ENCODE results near the gene CRISP2.
"Not testable (repeated sequence)": the region's sequence is repeated elsewhere in the genome, so short reads cannot be mapped to it uniquely, and the experiment has no call there.

CRISP2 gene, protein sequence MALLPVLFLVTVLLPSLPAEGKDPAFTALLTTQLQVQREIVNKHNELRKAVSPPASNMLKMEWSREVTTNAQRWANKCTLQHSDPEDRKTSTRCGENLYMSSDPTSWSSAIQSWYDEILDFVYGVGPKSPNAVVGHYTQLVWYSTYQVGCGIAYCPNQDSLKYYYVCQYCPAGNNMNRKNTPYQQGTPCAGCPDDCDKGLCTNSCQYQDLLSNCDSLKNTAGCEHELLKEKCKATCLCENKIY

DNA sequence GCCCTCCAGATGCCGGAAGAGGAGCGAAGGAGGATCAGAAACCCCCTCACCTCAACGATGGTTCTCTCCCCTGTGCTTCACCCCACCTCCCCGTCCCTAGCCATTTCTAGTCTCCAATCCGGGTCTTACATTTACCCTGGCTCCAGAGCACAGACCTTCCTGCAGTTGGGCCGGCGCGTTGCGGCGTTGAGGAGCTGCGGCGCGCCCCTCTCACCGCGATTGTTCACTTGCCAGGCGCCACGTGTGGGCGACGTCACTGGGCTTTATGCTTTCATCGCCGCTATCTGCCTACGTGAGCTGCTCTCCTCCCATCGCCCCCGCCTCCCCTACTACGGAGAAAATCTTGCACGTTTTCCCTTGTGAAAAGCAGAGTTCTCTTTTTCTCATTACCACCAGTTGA is at the start of gene CRISP2:
Gene CRISP2 (minus strand): TSS at position 198 of the 400 bp plus-strand sequence. CDS start 4,347 bp downstream, outside the sequence.
- no peak for DNase-seq (ENCODE audit: extremely low read depth in 1 of 2, low read depth in 1 of 2)

- no peak for DNase-seq (ENCODE audit: extremely low read depth in 1 of 2, low read depth in 1 of 2)
Observed at GRCh38 chr6:49744259-49744658, 30.9 kb upstream of the CRISP2 start, which contains the start of gene CRISP3. CRISP3 (minus strand) TSS chr6:49744388; CDS start chr6:49744367, 21 bp downstream.

DNA sequence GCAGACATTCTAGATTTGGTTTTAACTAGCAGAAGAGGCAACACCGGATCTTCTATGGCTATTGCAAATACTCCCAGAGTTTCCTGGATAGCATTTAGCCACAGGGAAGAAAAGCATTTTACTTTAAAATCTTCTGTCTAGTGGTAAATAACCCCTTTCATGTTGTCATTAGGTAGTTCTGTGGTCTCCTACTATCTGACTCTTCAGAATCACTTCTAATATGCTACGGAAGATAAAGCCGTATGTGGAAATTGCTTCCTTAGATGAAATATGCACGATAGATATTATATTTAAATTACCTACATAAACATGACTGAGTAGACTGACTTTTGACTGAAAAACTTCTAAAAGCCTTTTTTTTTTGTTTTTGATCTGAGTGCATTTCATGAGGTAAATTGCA is 30.1 kb upstream of the CRISP2 start:
- no peak for DNase-seq (ENCODE audit: extremely low read depth in 1 of 2, low read depth in 1 of 2)

- no peak for DNase-seq (ENCODE audit: extremely low read depth in 1 of 2, low read depth in 1 of 2)
Observed at GRCh38 chr6:49739423-49739822, 26.1 kb upstream of the CRISP2 start.

- DNase-seq (ENCODE audit: extremely low read depth in 1 of 2, low read depth in 1 of 2) = no peak
Observed at GRCh38 chr6:49736017-49736508, 22.7 kb upstream of the CRISP2 start.

- no peak for DNase-seq (ENCODE audit: extremely low read depth in 1 of 2, low read depth in 1 of 2)
Observed at GRCh38 chr6:49733680-49734079, 20.3 kb upstream of the CRISP2 start.

DNA sequence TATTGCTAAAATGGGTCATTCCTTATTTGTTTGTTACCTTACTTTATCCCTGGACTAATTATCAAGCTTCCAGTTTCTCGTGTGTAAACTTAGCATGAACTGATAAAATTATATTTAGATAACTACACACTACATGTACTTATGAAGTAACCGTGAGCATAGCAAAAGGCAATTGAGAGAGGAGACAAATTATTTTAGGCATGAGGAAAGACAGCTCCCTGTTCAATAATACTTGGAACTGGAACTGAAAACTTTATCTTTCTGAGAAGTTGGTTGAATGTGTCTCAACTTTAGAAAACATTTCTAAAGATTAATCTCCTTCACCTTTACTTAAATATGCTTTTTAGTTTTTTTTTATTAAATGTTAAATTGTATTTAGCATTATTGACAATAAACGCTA is 19.4 kb upstream of the CRISP2 start:
- no peak for DNase-seq (ENCODE audit: extremely low read depth in 1 of 2, low read depth in 1 of 2)

DNA sequence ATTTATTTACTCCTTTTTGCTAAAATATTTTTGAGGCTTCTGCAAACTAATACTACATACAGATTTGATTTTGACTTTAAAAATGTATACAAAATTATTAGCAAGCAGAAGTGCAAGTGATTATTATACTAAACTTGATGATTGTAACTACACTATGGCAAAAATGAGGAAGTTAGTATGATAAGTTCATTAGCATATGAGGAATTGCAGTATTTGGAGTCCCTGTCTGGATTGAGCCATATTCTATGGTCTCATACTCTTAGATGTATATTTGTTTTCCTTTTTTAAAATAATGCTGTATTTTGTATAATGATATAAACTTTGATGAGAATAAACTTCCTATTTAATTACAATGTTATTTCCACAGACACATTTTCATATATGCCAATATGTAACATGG is 16.9 kb upstream of the CRISP2 start:
- DNase-seq (ENCODE audit: extremely low read depth in 1 of 2, low read depth in 1 of 2) = no peak

DNA sequence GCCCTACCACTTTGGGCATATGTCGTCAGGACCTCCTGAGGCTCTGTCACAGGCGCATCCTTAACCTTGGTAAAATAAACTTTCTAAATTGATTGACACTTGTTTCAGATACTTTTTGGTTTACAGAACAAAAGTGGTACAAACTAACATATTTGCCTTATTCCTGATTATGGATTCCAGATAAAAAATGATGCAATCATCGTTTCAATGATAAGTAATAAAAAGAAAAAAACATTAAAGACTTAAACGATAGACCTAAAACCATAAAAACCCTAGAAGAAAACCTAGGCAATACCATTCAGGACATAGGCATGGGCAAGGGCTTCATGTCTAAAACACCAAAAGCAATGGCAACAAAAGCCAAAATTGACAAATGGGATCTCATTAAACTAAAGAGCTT is 10.6 kb upstream of the CRISP2 start:
- DNase-seq (ENCODE audit: extremely low read depth in 1 of 2, low read depth in 1 of 2) = not testable (repeated sequence)

- DNase-seq (ENCODE audit: extremely low read depth in 1 of 2, low read depth in 1 of 2) = no peak
Observed at GRCh38 chr6:49721297-49721696, 8.0 kb upstream of the CRISP2 start.

- no peak for DNase-seq (ENCODE audit: extremely low read depth in 1 of 2, low read depth in 1 of 2)
Observed at GRCh38 chr6:49720372-49720771, 7.0 kb upstream of the CRISP2 start.

DNA sequence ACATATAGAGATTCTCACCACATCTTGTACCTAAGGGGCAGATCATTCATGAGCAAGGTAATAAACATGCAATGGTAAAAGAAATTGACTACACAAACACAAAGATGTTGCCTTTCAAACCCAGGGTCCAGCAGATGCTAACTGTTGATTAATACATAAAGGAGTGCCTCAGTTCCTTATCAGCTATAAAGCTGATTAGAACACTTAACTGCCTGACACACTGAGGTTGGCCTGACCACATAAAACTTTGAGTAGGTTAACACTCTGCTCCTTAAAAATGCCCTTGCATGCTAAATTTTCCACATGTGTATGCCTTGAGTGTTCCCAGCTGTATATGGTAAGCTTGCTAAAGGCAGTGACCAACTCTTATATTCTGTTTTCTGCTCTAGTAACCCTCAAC is 14.9 kb downstream of the CRISP2 start:
- no peak for DNase-seq (ENCODE audit: extremely low read depth in 1 of 2, low read depth in 1 of 2)

DNA sequence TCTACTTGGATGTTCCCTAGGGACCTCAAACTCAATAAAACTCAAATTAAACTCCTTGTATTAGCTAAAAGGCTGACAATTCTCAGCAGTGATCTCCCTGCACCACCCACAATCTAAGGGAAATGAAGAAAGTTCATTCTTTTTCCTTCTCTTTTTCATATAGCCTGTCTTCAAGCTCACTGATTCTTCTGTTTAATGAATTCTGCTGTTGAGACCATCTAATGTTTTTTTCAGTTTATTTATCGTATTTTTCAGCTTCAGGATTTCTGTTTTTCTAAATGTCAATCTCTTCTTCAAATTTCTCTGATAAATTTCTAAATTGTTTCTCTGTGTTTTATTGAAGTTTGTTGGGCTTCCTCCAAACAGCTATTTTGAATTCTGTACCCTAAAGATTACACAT is 19.8 kb downstream of the CRISP2 start:
- DNase-seq (ENCODE audit: extremely low read depth in 1 of 2, low read depth in 1 of 2) = no peak

GRCh38 chr6:49692534-49692933 is 20.8 kb downstream of the CRISP2 start:
- no peak for DNase-seq (ENCODE audit: extremely low read depth in 1 of 2, low read depth in 1 of 2)

DNA sequence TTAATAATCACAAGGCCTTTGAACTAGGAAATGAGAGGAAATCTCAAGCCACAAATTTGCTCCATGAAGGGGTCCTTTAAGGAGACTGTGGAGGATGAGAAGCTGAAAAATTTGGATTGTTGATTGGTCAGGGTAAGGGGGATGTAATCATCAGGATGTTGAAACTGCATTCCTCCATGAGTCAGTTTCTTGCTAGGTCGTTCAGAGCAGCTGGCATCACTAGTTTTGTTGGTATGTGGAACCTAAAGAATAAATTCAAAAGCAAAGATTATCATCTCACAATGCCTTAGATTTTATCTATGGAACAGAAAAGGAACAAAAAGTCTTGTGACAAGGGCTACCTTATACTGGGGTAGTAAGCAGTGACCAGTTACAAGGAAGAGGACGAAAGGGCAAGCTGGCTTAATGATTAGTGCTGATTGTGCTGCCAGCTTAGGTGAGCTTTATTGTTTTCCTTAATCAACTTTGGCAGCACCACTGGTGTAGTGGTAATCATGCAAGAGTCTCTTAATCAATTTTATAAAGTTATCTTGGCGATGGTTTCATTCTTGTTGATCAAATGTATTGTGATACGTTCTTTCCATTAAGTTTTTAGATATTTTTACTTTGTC is 36.6 kb downstream of the CRISP2 start:
- DNase-seq (ENCODE audit: extremely low read depth in 1 of 2, low read depth in 1 of 2) = no peak

GRCh38 chr6:49675816-49676215 is 37.5 kb downstream of the CRISP2 start:
- no peak for DNase-seq (ENCODE audit: extremely low read depth in 1 of 2, low read depth in 1 of 2)

GRCh38 chr6:49668083-49668511 is 45.2 kb downstream of the CRISP2 start:
- DNase-seq (ENCODE audit: extremely low read depth in 1 of 2, low read depth in 1 of 2) = no peak

GRCh38 chr6:49666930-49667757 is 46.2 kb downstream of the CRISP2 start:
- DNase-seq (ENCODE audit: extremely low read depth in 1 of 2, low read depth in 1 of 2) = no peak

- DNase-seq (ENCODE audit: extremely low read depth in 1 of 2, low read depth in 1 of 2) = no peak
Observed at GRCh38 chr6:49666480-49666879, 46.9 kb downstream of the CRISP2 start.

DNA sequence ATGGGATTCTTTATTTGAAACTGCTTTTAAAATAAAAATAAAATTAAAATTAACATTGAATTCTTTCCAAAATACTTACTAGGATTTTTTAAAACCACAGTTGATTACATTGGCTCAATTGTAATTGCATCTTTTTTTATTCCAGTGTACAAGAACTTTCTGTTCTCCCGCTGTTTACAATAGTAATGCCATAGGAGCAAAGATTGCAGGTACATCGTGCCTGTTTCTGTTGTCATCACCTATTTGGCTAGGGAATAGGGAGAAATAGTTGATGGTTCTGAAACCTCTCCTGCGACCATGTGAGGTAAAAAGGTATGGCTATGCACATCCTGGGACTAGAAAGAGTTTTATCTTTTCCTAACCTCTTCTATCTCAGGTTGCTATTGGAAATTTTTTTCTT is 48.5 kb downstream of the CRISP2 start:
- no peak for DNase-seq (ENCODE audit: extremely low read depth in 1 of 2, low read depth in 1 of 2)

- DNase-seq (ENCODE audit: extremely low read depth in 1 of 2, low read depth in 1 of 2) = not testable (repeated sequence)
Observed at GRCh38 chr6:49664054-49664453, 49.3 kb downstream of the CRISP2 start.

- DNase-seq (ENCODE audit: extremely low read depth in 1 of 2, low read depth in 1 of 2) = no peak
Observed at GRCh38 chr6:49662892-49663261, 50.5 kb downstream of the CRISP2 start.
